GM18868 (cell line): Measurements from ENCODE around the gene NHLRC2.

Experiments used
- ATAC-seq: cut with Tn5 transposase; IDR thresholded peaks from one replicate; pipeline ENCODE4 v1.9.1; 2021; ENCODE audit warnings: mild to moderate bottlenecking, moderate library complexity; ENCODE audit not compliant: unreplicated experiment

Gene NHLRC2

DNA sequence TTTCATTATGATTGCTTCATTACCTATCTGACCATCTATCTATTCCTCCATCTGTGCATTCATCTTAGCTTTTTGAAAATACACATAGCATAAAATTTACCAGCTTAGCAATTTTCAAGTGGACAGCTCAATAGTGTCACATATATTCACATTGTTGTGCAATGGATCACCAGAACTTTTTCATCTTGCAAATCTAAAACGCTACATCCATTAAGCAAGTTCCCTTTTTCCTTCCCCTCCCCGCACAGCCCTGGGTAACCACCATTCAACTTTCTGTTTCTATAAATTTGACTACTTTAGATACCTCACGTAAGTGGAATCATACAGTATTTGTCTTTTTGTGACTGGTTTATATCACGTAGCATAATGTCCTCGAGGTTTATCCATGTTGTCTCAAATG, 111.2 kb downstream of the NHLRC2 start:
- peak; percentile 35 for ATAC-seq
